Mesenchymal stem cell (in vitro differentiated cells and primary cell): ENCODE data around the gene IRF2BP2.

ENCODE experiments used
- DNase-seq: peaks from one replicate; pipeline ENCODE4 v3.0.0-alpha.2; 2013
- H2AFZ ChIP-seq: one replicate; pipeline ENCODE4 v1.6.1; 2013; ENCODE audit warnings: low read depth, mild to moderate bottlenecking, control low read depth, inconsistent platforms, low read length, moderate library complexity
- H2AK5ac ChIP-seq: 2 replicates; pipeline ENCODE4 v1.6.1; 2013; ENCODE audit warnings: low read length, moderate library complexity, mild to moderate bottlenecking, inconsistent platforms; ENCODE audit not compliant: severe bottlenecking
- H2BK120ac ChIP-seq: one replicate; pipeline ENCODE4 v1.6.1; 2013; ENCODE audit warnings: low read depth, mild to moderate bottlenecking, inconsistent platforms, low read length, moderate library complexity
- H2BK12ac ChIP-seq, 2 experiments: one replicate each; pipeline ENCODE4 v1.6.1; 2013; ENCODE audit warnings: inconsistent platforms in 2 of 2, low read length in 2 of 2, mild to moderate bottlenecking in 2 of 2, moderate library complexity in 2 of 2, control low read depth in 1 of 2
- H2BK15ac ChIP-seq: one replicate; pipeline ENCODE4 v1.6.1; 2013; ENCODE audit warnings: mild to moderate bottlenecking, low read depth, inconsistent platforms; ENCODE audit not compliant: poor library complexity, severe bottlenecking
- H2BK5ac ChIP-seq: 2 replicates; pipeline ENCODE4 v1.6.1; 2013; ENCODE audit warnings: low read depth, mild to moderate bottlenecking, low read length, control low read depth, inconsistent platforms; ENCODE audit not compliant: poor library complexity, severe bottlenecking
- H3K14ac ChIP-seq, 2 experiments: one replicate each; pipeline ENCODE4 v1.6.1; 2013; ENCODE audit warnings: inconsistent platforms in 2 of 2, low read length in 2 of 2, control low read depth in 1 of 2, mild to moderate bottlenecking in 1 of 2, moderate library complexity in 1 of 2
- H3K18ac ChIP-seq, 2 experiments: one replicate each; pipeline ENCODE4 v1.6.1; 2013; ENCODE audit warnings: inconsistent platforms in 2 of 2, low read length in 2 of 2, control low read depth in 1 of 2, low read depth in 1 of 2, mild to moderate bottlenecking in 1 of 2
- H3K23ac ChIP-seq, 2 experiments: one replicate each; pipeline ENCODE4 v1.6.1; 2013; ENCODE audit warnings: inconsistent platforms in 2 of 2, low read length in 2 of 2, mild to moderate bottlenecking in 2 of 2, moderate library complexity in 2 of 2, control low read depth in 1 of 2
- H3K27ac ChIP-seq: 2 replicates; pipeline ENCODE4 v1.5.1; 2013; ENCODE audit warnings: mild to moderate bottlenecking, moderate library complexity, low read length, control low read depth, inconsistent platforms; ENCODE audit not compliant: poor library complexity, severe bottlenecking
- H3K27me3 ChIP-seq, 2 experiments: 2 replicates each; pipeline versions ENCODE4 v1.6.1 to v1.7.0; 2013; ENCODE audit warnings: low read length in 2 of 2, mild to moderate bottlenecking in 2 of 2, moderate library complexity in 2 of 2, control low read depth in 1 of 2, inconsistent platforms in 1 of 2; ENCODE audit not compliant: control insufficient read depth in 1 of 2, insufficient read depth in 1 of 2
- H3K36me3 ChIP-seq, 2 experiments: 2 replicates each; pipeline versions ENCODE4 v1.6.1 to v1.7.0; 2013; ENCODE audit warnings: low read length in 2 of 2, control low read depth in 1 of 2, inconsistent platforms in 1 of 2, low read depth in 1 of 2, mild to moderate bottlenecking in 1 of 2; ENCODE audit not compliant: insufficient read depth in 2 of 2, control insufficient read depth in 1 of 2
- H3K4ac ChIP-seq, 2 experiments: one replicate each; pipeline ENCODE4 v1.6.1; 2013; ENCODE audit warnings: inconsistent platforms in 2 of 2, low read length in 2 of 2, mild to moderate bottlenecking in 2 of 2, moderate library complexity in 2 of 2, control low read depth in 1 of 2, low read depth in 1 of 2
- H3K4me1 ChIP-seq: 2 replicates; pipeline ENCODE4 v1.6.1; 2013; ENCODE audit warnings: low read depth, low read length, control low read depth; ENCODE audit not compliant: control insufficient read depth, insufficient read depth
- H3K4me2 ChIP-seq: 2 replicates; pipeline ENCODE4 v1.6.1; 2013; ENCODE audit warnings: low read length, mild to moderate bottlenecking, inconsistent platforms; ENCODE audit not compliant: poor library complexity, severe bottlenecking
- H3K4me3 ChIP-seq, 2 experiments: 2 replicates each; pipeline versions ENCODE4 v1.5.1 to v1.7.0; 2013; ENCODE audit warnings: low read length in 2 of 2, mild to moderate bottlenecking in 2 of 2, control low read depth in 1 of 2, low read depth in 1 of 2; ENCODE audit not compliant: insufficient read depth in 1 of 2
- H3K79me1 ChIP-seq: replicated peaks from 2 replicates; pipeline ENCODE4 v1.6.1; 2013; ENCODE audit warnings: mild to moderate bottlenecking, control low read depth, low read length, inconsistent platforms; ENCODE audit not compliant: poor library complexity, severe bottlenecking
- H3K9ac ChIP-seq: 2 replicates; pipeline ENCODE4 v1.7.0; 2013; ENCODE audit warnings: mild to moderate bottlenecking, low read length, moderate library complexity
- H3K9me3 ChIP-seq: 2 replicates; pipeline ENCODE4 v1.7.0; 2013; ENCODE audit warnings: mild to moderate bottlenecking, low read length; ENCODE audit not compliant: control insufficient read depth
- H4K8ac ChIP-seq: one replicate; pipeline ENCODE4 v1.6.1; 2013; ENCODE audit warnings: inconsistent platforms, mild to moderate bottlenecking, low read length, moderate library complexity
- H4K91ac ChIP-seq: one replicate; pipeline ENCODE4 v1.6.1; 2013; ENCODE audit warnings: mild to moderate bottlenecking, low read length, inconsistent platforms
- WGBS: methylation state at CpG from one replicate; pipeline ENCODE4 v1.1.7; 2013; ENCODE audit warnings: mixed read lengths; 5-methylcytosine and 5-hydroxymethylcytosine counted together

The IRF2BP2 gene

GRCh38 chr1:234559152-234559901 is 50.7 kb downstream of the IRF2BP2 start:
- Histone ChIP-seq H4K91ac (peak overlapping the region; percentile 64), H3K27ac (no peak overlapping the region), H2BK15ac (peak overlapping the region; percentile 12), H2BK5ac (no peak overlapping the region), H3K9me3 (no peaks in the 10 kb centered on the region), H3K14ac (peak overlapping the region in 1 of 2 experiments; percentile 29), H3K23ac (no peak overlapping the region), H3K79me1 (no peaks in the 10 kb centered on the region), H2BK12ac (no peak overlapping the region), H3K18ac (peak overlapping the region in 1 of 2 experiments; percentile 25), H2BK120ac (no peak overlapping the region), H3K9ac (no peak overlapping the region), H3K4me2 (no peak overlapping the region), H3K27me3 (no peaks in the 10 kb centered on the region), H3K4ac (no peak overlapping the region), H4K8ac (peak overlapping the region; percentile 1), H3K36me3 (no peaks in the 10 kb centered on the region), H3K4me1 (peaks cover 10% of the 10 kb centered on the region), H2AFZ (no peak overlapping the region), H3K4me3 (no peak overlapping the region), H2AK5ac (no peak overlapping the region)
- 94% methylated on average over 6 of the region's 6 CpGs for WGBS
- DNase-seq, result no peak

GRCh38 chr1:234558330-234558836 is 51.6 kb downstream of the IRF2BP2 start:
- Histone ChIP-seq H3K4ac (no peak overlapping the region), H4K8ac (no peak overlapping the region), H3K4me3 (no peak overlapping the region), H3K27ac (no peak overlapping the region), H2AFZ (no peak overlapping the region), H2AK5ac (no peak overlapping the region), H3K4me2 (no peak overlapping the region), H2BK120ac (no peak overlapping the region), H3K14ac (no peak overlapping the region), H4K91ac (peak overlapping the region; percentile 18), H3K27me3 (no peaks in the 10 kb centered on the region), H3K9ac (no peak overlapping the region), H3K79me1 (no peaks in the 10 kb centered on the region), H3K36me3 (no peaks in the 10 kb centered on the region), H3K18ac (peak overlapping the region in 1 of 2 experiments; percentile 46), H2BK12ac (peak overlapping the region in 1 of 2 experiments; percentile 9), H3K4me1 (peaks cover 17% of the 10 kb centered on the region), H2BK15ac (no peak overlapping the region), H2BK5ac (no peak overlapping the region), H3K23ac (no peak overlapping the region), H3K9me3 (no peaks in the 10 kb centered on the region)
- peak; percentile 84 for DNase-seq
- 68% methylated on average over 8 of the region's 10 CpGs for WGBS

- Histone ChIP-seq H3K4me1 (peaks cover 18% of the 10 kb centered on the region), H2BK12ac (no peak overlapping the region), H4K8ac (no peak overlapping the region), H3K23ac (no peak overlapping the region), H3K27ac (no peak overlapping the region), H2BK5ac (no peak overlapping the region), H3K27me3 (no peaks in the 10 kb centered on the region), H3K4me3 (no peak overlapping the region), H3K36me3 (no peaks in the 10 kb centered on the region), H3K14ac (no peak overlapping the region), H3K9me3 (no peaks in the 10 kb centered on the region), H3K4me2 (no peak overlapping the region), H3K9ac (no peak overlapping the region), H2BK120ac (no peak overlapping the region), H4K91ac (no peak overlapping the region), H3K79me1 (no peaks in the 10 kb centered on the region), H2AFZ (no peak overlapping the region), H3K4ac (peak overlapping the region in 1 of 2 experiments; percentile 10), H2BK15ac (no peak overlapping the region), H2AK5ac (no peak overlapping the region), H3K18ac (peak overlapping the region in 1 of 2 experiments; percentile 18)
- no peak for DNase-seq
- WGBS, result 100% methylated on average over 4 of the region's 4 CpGs
Observed at GRCh38 chr1:234556245-234556943, 53.6 kb downstream of the IRF2BP2 start.

GRCh38 chr1:234555390-234556024 is 54.5 kb downstream of the IRF2BP2 start:
- H3K27me3 ChIP-seq, result no peaks in the 10 kb centered on the region
- no peak overlapping the region for H4K8ac ChIP-seq
- H2BK15ac ChIP-seq, result no peak overlapping the region
- H2AFZ ChIP-seq, result no peak overlapping the region
- peaks cover 18% of the 10 kb centered on the region for H3K4me1 ChIP-seq
- H3K4me2 ChIP-seq, result no peak overlapping the region
- H3K14ac ChIP-seq, result no peak overlapping the region
- no peak overlapping the region for H3K4me3 ChIP-seq
- DNase-seq, result no peak
- no peak overlapping the region for H3K9ac ChIP-seq
- no peak overlapping the region for H2BK120ac ChIP-seq
- no peaks in the 10 kb centered on the region for H3K36me3 ChIP-seq
- H2BK12ac ChIP-seq, result peak overlapping the region; percentile 11 to 22
- H3K23ac ChIP-seq, result no peak overlapping the region
- no peak overlapping the region for H3K27ac ChIP-seq
- 93% methylated on average over 10 of the region's 10 CpGs for WGBS
- H4K91ac ChIP-seq, result no peak overlapping the region
- H3K18ac ChIP-seq, result peak overlapping the region; percentile 4 to 13
- peak overlapping the region; percentile 11 for H2AK5ac ChIP-seq
- H3K79me1 ChIP-seq, result no peaks in the 10 kb centered on the region
- no peak overlapping the region for H3K4ac ChIP-seq
- H2BK5ac ChIP-seq, result no peak overlapping the region
- H3K9me3 ChIP-seq, result no peaks in the 10 kb centered on the region
